HepG2 (cell line): ENCODE data around the gene GRAMD4. TPM values are rescaled to one million over a fixed set of nuclear protein-coding genes. Genes with fewer than 3 reads are reported as not detected.

Experiments used
- HNF4A ChIP-seq: sonication (generic); formaldehyde crosslinking; IDR thresholded peaks from 2 replicates; pipeline ENCODE4 v1.4.0; 2020; ENCODE audit warnings: missing genetic modification reagents
- HNF4G ChIP-seq, 2 experiments: sonication (generic) in 1 of 2; formaldehyde crosslinking in 1 of 2; IDR thresholded peaks; 2 replicates each; pipeline versions ENCODE4 v1.4.0 to v1.6.1; 2011 to 2020; ENCODE audit warnings: borderline replicate concordance in 2 of 2, low read depth in 2 of 2, mild to moderate bottlenecking in 2 of 2, low read length in 1 of 2, missing genetic modification reagents in 1 of 2, moderate library complexity in 1 of 2
- MED1 ChIP-seq: sonication (generic); formaldehyde crosslinking; IDR thresholded peaks from 2 replicates; pipeline ENCODE4 v1.4.0; 2020; ENCODE audit warnings: missing genetic modification reagents
- NR2F1 ChIP-seq, 2 experiments: fragments of 450-650 bp in 1 of 2; formaldehyde crosslinking in 1 of 2; IDR thresholded peaks; 2 replicates each; pipeline versions ENCODE4 v1.5.0 to v1.6.1; 2016 to 2020; ENCODE audit warnings: mild to moderate bottlenecking in 1 of 2, missing compliant biosample characterization in 1 of 2, missing genetic modification reagents in 1 of 2, moderate library complexity in 1 of 2
- NR2F6 ChIP-seq, 2 experiments: IDR thresholded peaks; 2 replicates each; pipeline ENCODE4 v1.6.1; 2016; ENCODE audit warnings: antibody characterized with exemption in 1 of 2, mild to moderate bottlenecking in 1 of 2
- RARA ChIP-seq: IDR thresholded peaks from 2 replicates; pipeline ENCODE4 v1.6.1; 2016; ENCODE audit warnings: missing genetic modification reagents, missing compliant biosample characterization
- RXRB ChIP-seq: IDR thresholded peaks from 2 replicates; pipeline ENCODE4 v1.6.1; 2016; ENCODE audit warnings: borderline replicate concordance, missing genetic modification reagents, missing compliant biosample characterization
- TBX2 ChIP-seq: sonication (generic); formaldehyde crosslinking; IDR thresholded peaks from 2 replicates; pipeline ENCODE4 v1.5.0; 2020; ENCODE audit warnings: missing genetic modification reagents, mild to moderate bottlenecking, borderline replicate concordance
- polyA plus RNA-seq, 8 experiments: library from polyadenylated mRNA; depleted of rRNA in 3 of 8; stranded (reverse) in 7 of 8; unstranded in 1 of 8; fragments of >200 nt; fragmentation: Illumina TruSeq in 4 of 8; extraction: Trizol in 4 of 8; gene quantifications; 2 replicates each; pipeline versions ENCODE4 v1.2.1 to v1.2.3, GENCODE V29; 2011 to 2016; ENCODE audit warnings: low read depth in 4 of 8, missing spikeins in 1 of 8, mixed read lengths in 1 of 8; ENCODE audit not compliant: insufficient read depth in 1 of 8
- total RNA-seq, 5 experiments: library from RNA; depleted of rRNA; stranded (reverse); fragments of >200 nt; fragmentation: Illumina TruSeq; extraction: Trizol; gene quantifications; 2 replicates each; pipeline ENCODE4 v1.2.3, GENCODE V29; 2016; ENCODE audit warnings: low read depth in 1 of 5
- TF ChIP-seq, protein P1 (sequence below): sonication (generic); formaldehyde crosslinking; IDR thresholded peaks from 2 replicates; pipeline ENCODE4 v1.8.0; 2022; ENCODE audit warnings: missing genetic modification reagents, mild to moderate bottlenecking, borderline replicate concordance
- TF ChIP-seq, protein P2 (sequence below): sonication (generic); formaldehyde crosslinking; IDR thresholded peaks from 2 replicates; pipeline ENCODE4 v1.9.0; 2022; ENCODE audit warnings: low read depth, missing genetic modification reagents

The GRAMD4 gene
- total and polyA plus RNA-seq, 2 of the 13 experiments (the other 11 are each of a cell fraction or from before 2014, with no cell fraction given): 15.2 to 15.7 TPM

DNA sequence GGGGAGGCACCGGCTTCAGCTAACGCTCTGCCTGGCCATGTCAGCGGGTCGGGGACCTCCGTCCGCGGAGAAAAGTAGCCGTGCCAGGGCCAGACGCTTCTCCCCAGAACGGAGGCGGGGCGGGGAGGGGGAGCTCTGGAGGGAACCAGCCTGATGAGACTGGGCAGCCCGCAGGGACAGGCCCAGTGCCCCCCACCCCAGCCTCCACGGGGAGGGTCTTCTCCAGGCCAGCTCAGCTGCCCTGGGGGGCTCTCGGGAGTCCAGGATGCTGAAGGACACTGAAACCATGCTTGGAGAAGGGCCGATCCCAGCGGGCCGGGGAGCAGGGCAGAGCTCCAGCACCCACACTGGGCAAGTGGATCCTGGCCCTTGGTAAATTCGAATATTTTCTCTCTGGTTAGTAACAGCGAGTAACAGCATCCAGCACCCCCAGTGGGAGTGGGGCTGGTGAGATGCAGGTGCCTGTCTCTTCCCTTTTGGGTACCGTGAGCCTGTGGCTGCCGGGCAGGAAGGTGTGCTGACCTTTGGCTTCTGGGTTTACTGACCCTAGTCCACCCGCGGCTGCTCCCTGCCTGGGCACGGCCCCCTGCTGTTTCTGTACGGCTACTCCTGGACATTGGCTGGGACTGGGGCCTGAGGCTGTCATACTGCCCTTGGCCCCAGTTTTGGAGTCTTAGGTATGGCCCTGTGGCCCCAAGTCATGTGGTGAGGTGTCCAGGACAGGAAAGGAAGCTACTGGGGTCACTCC lies 35.8 kb downstream of the GRAMD4 start (continued):
- TF ChIP-seq, protein P1, sequence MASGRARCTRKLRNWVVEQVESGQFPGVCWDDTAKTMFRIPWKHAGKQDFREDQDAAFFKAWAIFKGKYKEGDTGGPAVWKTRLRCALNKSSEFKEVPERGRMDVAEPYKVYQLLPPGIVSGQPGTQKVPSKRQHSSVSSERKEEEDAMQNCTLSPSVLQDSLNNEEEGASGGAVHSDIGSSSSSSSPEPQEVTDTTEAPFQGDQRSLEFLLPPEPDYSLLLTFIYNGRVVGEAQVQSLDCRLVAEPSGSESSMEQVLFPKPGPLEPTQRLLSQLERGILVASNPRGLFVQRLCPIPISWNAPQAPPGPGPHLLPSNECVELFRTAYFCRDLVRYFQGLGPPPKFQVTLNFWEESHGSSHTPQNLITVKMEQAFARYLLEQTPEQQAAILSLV: 0 out of 2 replicates have a peak, but pooled peaks have one; percentile 48
- TF ChIP-seq HNF4A (CRISPR knock-in tag) (peak; percentile 77), NR2F1 (CRISPR knock-in tag; IDR thresholded peaks at IDR 0.05) (peak; percentile 84), MED1 (CRISPR knock-in tag) (0 out of 2 replicates have a peak, but pooled peaks have one; percentile 43), NR2F6 (IDR thresholded peaks at IDR 0.05) (peak; percentile 87), NR2F6 (CRISPR knock-in tag; IDR thresholded peaks at IDR 0.05) (peak; percentile 93), TBX2 (0 out of 2 replicates have a peak, but pooled peaks have one; percentile 16), HNF4G (IDR thresholded peaks at IDR 0.05; ENCODE audit: borderline replicate concordance, low read depth, low read length) (peak; percentile 61), HNF4G (CRISPR knock-in tag; IDR thresholded peaks at IDR 0.05; ENCODE audit: borderline replicate concordance, low read depth) (peak; percentile 45; the same call in 1 of the 2 replicates), RARA (peak; percentile 50; the same call in 1 of the 2 replicates), RXRB (CRISPR knock-in tag) (peak; percentile 54; the same call in 1 of the 2 replicates)
- TF ChIP-seq, protein P2, sequence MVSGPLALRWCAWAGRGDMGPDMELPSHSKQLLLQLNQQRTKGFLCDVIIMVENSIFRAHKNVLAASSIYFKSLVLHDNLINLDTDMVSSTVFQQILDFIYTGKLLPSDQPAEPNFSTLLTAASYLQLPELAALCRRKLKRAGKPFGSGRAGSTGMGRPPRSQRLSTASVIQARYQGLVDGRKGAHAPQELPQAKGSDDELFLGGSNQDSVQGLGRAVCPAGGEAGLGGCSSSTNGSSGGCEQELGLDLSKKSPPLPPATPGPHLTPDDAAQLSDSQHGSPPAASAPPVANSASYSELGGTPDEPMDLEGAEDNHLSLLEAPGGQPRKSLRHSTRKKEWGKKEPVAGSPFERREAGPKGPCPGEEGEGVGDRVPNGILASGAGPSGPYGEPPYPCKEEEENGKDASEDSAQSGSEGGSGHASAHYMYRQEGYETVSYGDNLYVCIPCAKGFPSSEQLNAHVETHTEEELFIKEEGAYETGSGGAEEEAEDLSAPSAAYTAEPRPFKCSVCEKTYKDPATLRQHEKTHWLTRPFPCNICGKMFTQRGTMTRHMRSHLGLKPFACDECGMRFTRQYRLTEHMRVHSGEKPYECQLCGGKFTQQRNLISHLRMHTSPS (CRISPR knock-in tag): 0 out of 2 replicates have a peak, but pooled peaks have one; percentile 35
